CD14-positive monocyte (primary cell): ENCODE data around the gene REV3L. TPM values are rescaled to one million over a fixed set of nuclear protein-coding genes. Genes with fewer than 3 reads are reported as not detected.

ENCODE experiments used
- DNase-seq, 3 donors: peaks; one replicate each; pipeline ENCODE4 v3.0.0-alpha.2; 2011 to 2022
- H2AFZ ChIP-seq: 2 replicates; pipeline ENCODE4 v1.6.0; 2012; ENCODE audit warnings: mild to moderate bottlenecking, low read depth, low read length, inconsistent platforms; ENCODE audit not compliant: insufficient read depth, poor library complexity, severe bottlenecking
- H3K27ac ChIP-seq, 2 donors: 1 replicate in 1 of 2; 2 replicates in 1 of 2; pipeline ENCODE4 v1.5.1; 2012 to 2013; ENCODE audit warnings: low read length in 2 of 2, control low read depth in 1 of 2, inconsistent platforms in 1 of 2, low read depth in 1 of 2, mild to moderate bottlenecking in 1 of 2
- H3K27me3 ChIP-seq, 2 donors: one replicate each; pipeline versions ENCODE4 v1.6.0 to v1.6.1; 2011 to 2013; ENCODE audit warnings: low read length in 2 of 2; ENCODE audit not compliant: control insufficient read depth in 2 of 2, insufficient read depth in 2 of 2
- H3K36me3 ChIP-seq, 2 donors: replicated peaks in 1 of 2; 1 replicate in 1 of 2; 2 replicates in 1 of 2; pipeline versions ENCODE4 v1.5.1 to v1.6.1; 2012 to 2013; ENCODE audit warnings: low read length in 2 of 2, control low read depth in 1 of 2, inconsistent platforms in 1 of 2, mild to moderate bottlenecking in 1 of 2; ENCODE audit not compliant: insufficient read depth in 2 of 2, control insufficient read depth in 1 of 2
- H3K4me1 ChIP-seq, 2 donors: 1 replicate in 1 of 2; 2 replicates in 1 of 2; pipeline versions ENCODE4 v1.5.1 to v1.6.1; 2012 to 2013; ENCODE audit warnings: low read length in 2 of 2, control low read depth in 1 of 2, inconsistent platforms in 1 of 2, mild to moderate bottlenecking in 1 of 2, moderate library complexity in 1 of 2; ENCODE audit not compliant: insufficient read depth in 2 of 2, control insufficient read depth in 1 of 2
- H3K4me2 ChIP-seq: replicated peaks from 2 replicates; pipeline ENCODE3; 2012; ENCODE audit warnings: low read length, moderate library complexity, mild to moderate bottlenecking; ENCODE audit not compliant: poor library complexity, severe bottlenecking; ENCODE audit errors: extremely low read depth
- H3K4me3 ChIP-seq, 3 experiments: fragments of 200-600 bp in 1 of 3; sonication (generic) in 1 of 3; replicated peaks in 1 of 3; 1 replicate in 2 of 3; 2 replicates in 1 of 3; pipeline ENCODE4 v1.5.1; 2011 to 2013; ENCODE audit warnings: low read length in 3 of 3, mild to moderate bottlenecking in 3 of 3, control low read depth in 2 of 3, low read depth in 2 of 3, inconsistent platforms in 1 of 3, moderate library complexity in 1 of 3
- H3K79me2 ChIP-seq: 2 replicates; pipeline ENCODE4 v1.6.0; 2012; ENCODE audit warnings: mild to moderate bottlenecking, control low read depth, inconsistent platforms, low read length, moderate library complexity; ENCODE audit not compliant: insufficient read depth
- H3K9ac ChIP-seq: 2 replicates; pipeline ENCODE4 v1.6.0; 2017; ENCODE audit warnings: low read length, mild to moderate bottlenecking; ENCODE audit not compliant: insufficient read depth, poor library complexity, severe bottlenecking
- H3K9me3 ChIP-seq, 2 donors: replicated peaks in 1 of 2; 1 replicate in 1 of 2; 2 replicates in 1 of 2; pipeline versions ENCODE4 v1.5.1 to v1.6.1; 2012 to 2013; ENCODE audit warnings: low read length in 2 of 2, control low read depth in 1 of 2; ENCODE audit not compliant: control insufficient read depth in 1 of 2, insufficient read depth in 1 of 2
- H4K20me1 ChIP-seq: 2 replicates; pipeline ENCODE4 v1.6.0; 2012; ENCODE audit warnings: mild to moderate bottlenecking, low read length, control low read depth, moderate library complexity; ENCODE audit not compliant: insufficient read depth
- H3K27ac Mint-ChIP-seq, 7 donors: one replicate each; pipeline ENCODE4 v1.8.0; 2020; ENCODE audit warnings: mild to moderate bottlenecking in 7 of 7, mixed read lengths in 7 of 7, moderate library complexity in 6 of 7, inconsistent platforms in 2 of 7
- H3K27me3 Mint-ChIP-seq, 3 donors: one replicate each; pipeline ENCODE4 v1.8.0; 2021 to 2022; ENCODE audit warnings: low read depth in 3 of 3, mild to moderate bottlenecking in 3 of 3, mixed read lengths in 3 of 3, moderate library complexity in 3 of 3, inconsistent platforms in 1 of 3
- H3K36me3 Mint-ChIP-seq, 2 donors: one replicate each; pipeline ENCODE4 v1.8.0; 2020; ENCODE audit warnings: mixed read lengths in 2 of 2, inconsistent platforms in 1 of 2, mild to moderate bottlenecking in 1 of 2
- H3K4me1 Mint-ChIP-seq: one replicate; pipeline ENCODE4 v1.8.0; 2020; ENCODE audit warnings: mild to moderate bottlenecking, mixed read lengths
- H3K4me3 Mint-ChIP-seq, 2 donors: one replicate each; pipeline ENCODE4 v1.8.0; 2020; ENCODE audit warnings: mild to moderate bottlenecking in 2 of 2, mixed read lengths in 2 of 2, moderate library complexity in 1 of 2
- H3K9me3 Mint-ChIP-seq, 7 donors: one replicate each; pipeline ENCODE4 v1.8.0; 2020 to 2022; ENCODE audit warnings: mixed read lengths in 7 of 7, mild to moderate bottlenecking in 6 of 7, moderate library complexity in 6 of 7, inconsistent platforms in 2 of 7
- WGBS: methylation state at CpG from one replicate; pipeline ENCODE4 v1.1.5; 2013; ENCODE audit warnings: missing lambda C conversion rate; ENCODE audit not compliant: insufficient coverage; 5-methylcytosine and 5-hydroxymethylcytosine counted together
- intact Hi-C, 2 donors: fragments of 100-400 bp; cut with micrococcal nuclease; formaldehyde crosslinking; loops; one replicate each; pipeline versions ENCODE4 v1.15.0 to v1.15.1; 2023
- polyA plus RNA-seq, 3 donors: library from polyadenylated mRNA; depleted of rRNA in 1 of 3; unstranded in 2 of 3; stranded (reverse) in 1 of 3; fragments of 300-500 nt in 2 of 3; fragments of >200 nt in 1 of 3; fragmentation: Illumina TruSeq in 2 of 3; gene quantifications; 1 replicate in 2 of 3; 2 replicates in 1 of 3; pipeline ENCODE4 v1.2.3, GENCODE V29; 2012 to 2021
- TF ChIP-seq, protein P1 (sequence below): fragments of 200-600 bp; IDR thresholded peaks from one replicate; pipeline ENCODE4 v1.8.0; 2022; ENCODE audit warnings: antibody characterized with exemption, mild to moderate bottlenecking

Gene REV3L
- polyA plus RNA-seq, 3 donors, result 3.4 to 5.7 (median 4.9) TPM

DNA sequence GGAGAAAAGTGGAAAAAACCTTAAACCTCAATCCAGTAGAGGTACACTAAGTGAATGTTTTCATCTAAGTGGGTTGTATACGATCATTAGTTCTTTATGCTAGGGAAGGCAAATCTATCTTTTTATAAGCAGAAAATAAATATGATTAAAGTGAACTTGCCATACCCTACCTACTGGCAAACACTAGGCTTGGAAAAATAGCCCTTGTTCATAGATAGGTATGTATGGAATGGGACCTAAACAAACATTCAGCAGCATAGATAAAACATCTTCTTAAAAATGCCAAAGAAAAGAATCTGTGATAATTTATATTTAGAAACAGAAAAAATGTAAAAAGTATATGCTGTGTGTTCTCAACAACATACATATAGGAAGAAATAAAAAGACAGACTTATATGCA lies 18.8 kb downstream of the REV3L start:
- Histone ChIP-seq H3K4me1 (peaks cover 8 to 10% of the 10 kb centered on the region in 2 donors), H3K9me3 (no peaks in the 10 kb centered on the region), H3K4me3 (no peak overlapping the region), H2AFZ (no peak overlapping the region), H3K27ac (no peak overlapping the region), H3K27me3 (no peaks in the 10 kb centered on the region), H3K9ac (no peak overlapping the region), H4K20me1 (no peaks in the 10 kb centered on the region), H3K4me2 (no peak overlapping the region), H3K36me3 (peaks cover 0 to 10% of the 10 kb centered on the region in 2 donors), H3K79me2 (peaks cover 14% of the 10 kb centered on the region)
- no peaks in the 10 kb centered on the region for H3K27me3 Mint-ChIP-seq
- peaks cover 16% of the 10 kb centered on the region for H3K4me1 Mint-ChIP-seq
- no peak overlapping the region for H3K27ac Mint-ChIP-seq
- intact Hi-C loops, result no loop called here
- WGBS, result no CpG with 5 or more reads among the region's 1 CpG
- no peak overlapping the region for H3K4me3 Mint-ChIP-seq
- DNase-seq, result no peak
- TF ChIP-seq, protein P1, sequence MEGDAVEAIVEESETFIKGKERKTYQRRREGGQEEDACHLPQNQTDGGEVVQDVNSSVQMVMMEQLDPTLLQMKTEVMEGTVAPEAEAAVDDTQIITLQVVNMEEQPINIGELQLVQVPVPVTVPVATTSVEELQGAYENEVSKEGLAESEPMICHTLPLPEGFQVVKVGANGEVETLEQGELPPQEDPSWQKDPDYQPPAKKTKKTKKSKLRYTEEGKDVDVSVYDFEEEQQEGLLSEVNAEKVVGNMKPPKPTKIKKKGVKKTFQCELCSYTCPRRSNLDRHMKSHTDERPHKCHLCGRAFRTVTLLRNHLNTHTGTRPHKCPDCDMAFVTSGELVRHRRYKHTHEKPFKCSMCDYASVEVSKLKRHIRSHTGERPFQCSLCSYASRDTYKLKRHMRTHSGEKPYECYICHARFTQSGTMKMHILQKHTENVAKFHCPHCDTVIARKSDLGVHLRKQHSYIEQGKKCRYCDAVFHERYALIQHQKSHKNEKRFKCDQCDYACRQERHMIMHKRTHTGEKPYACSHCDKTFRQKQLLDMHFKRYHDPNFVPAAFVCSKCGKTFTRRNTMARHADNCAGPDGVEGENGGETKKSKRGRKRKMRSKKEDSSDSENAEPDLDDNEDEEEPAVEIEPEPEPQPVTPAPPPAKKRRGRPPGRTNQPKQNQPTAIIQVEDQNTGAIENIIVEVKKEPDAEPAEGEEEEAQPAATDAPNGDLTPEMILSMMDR, result no peak
- H3K36me3 Mint-ChIP-seq, result peaks cover 16 to 17% of the 10 kb centered on the region in 2 donors
- peaks cover 1 to 8% (median 4%) of the 10 kb centered on the region in 7 donors for H3K9me3 Mint-ChIP-seq

DNA sequence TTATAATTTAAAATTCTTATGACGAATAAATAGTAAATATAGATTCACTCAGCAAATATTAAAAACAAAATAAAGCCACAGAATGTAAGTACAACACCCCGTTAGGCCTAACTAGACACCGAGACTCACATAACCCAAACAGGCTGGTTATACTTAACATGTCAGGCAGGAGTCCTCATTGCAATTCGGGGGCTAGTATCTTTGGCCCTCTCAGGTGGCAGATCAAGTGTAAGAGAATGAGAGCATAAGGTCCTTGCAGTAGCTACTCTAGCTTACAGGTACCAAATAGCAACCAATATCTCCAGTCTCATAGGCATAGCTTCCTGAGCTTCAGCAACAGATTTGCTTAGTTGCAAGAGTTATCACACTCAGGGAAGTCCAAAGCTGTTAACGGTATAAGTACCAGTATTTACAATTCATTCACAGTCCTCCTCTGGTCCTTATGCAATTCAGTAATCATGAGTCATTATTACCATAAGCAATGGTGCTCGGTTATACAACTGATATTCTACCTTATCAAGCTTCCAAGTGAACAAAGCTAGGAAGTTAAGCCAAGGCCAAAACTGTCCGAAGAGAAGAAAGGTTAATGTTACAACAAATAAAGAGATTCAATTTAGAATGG lies 20.1 kb downstream of the REV3L start:
- Mint-ChIP-seq H3K27me3 (no peaks in the 10 kb centered on the region), H3K4me1 (peaks cover 16% of the 10 kb centered on the region), H3K4me3 (no peak overlapping the region), H3K9me3 (peaks cover 9 to 19% (median 16%) of the 10 kb centered on the region in 7 donors), H3K27ac (peak overlapping the region in 5 of 7 donors; percentile 16 to 83 (median 67)), H3K36me3 (peaks cover 20 to 22% of the 10 kb centered on the region in 2 donors)
- intact Hi-C loops, result no loop called here
- Histone ChIP-seq H3K9me3 (peaks cover 0 to 10% of the 10 kb centered on the region in 2 donors), H3K4me3 (no peak overlapping the region), H3K36me3 (peaks cover 0 to 15% of the 10 kb centered on the region in 2 donors), H3K27ac (peak overlapping the region in 1 of 2 donors; percentile 24), H3K79me2 (peaks cover 18% of the 10 kb centered on the region), H3K9ac (no peak overlapping the region), H3K4me1 (peaks cover 8 to 10% of the 10 kb centered on the region in 2 donors), H3K4me2 (no peak overlapping the region), H2AFZ (no peak overlapping the region), H4K20me1 (no peaks in the 10 kb centered on the region), H3K27me3 (no peaks in the 10 kb centered on the region)
- 20% methylated on average over 1 of the region's 7 CpGs for WGBS
- peak; percentile 25 to 73 (median 47) for DNase-seq
- TF ChIP-seq, protein P1, result no peak
